ENCODE results near the gene FTSJ3. TPM values are rescaled to one million over a fixed set of nuclear protein-coding genes. Genes with fewer than 3 reads are reported as not detected.
A peak's percentile ranks its signal among the peaks of the same experiment; 100 is the strongest.
"Not testable (repeated sequence)": the region's sequence is repeated elsewhere in the genome, so short reads cannot be mapped to it uniquely, and the experiment has no call there.

FTSJ3 gene
- total and polyA plus RNA-seq, 8 donors: 32.1 to 88.5 (median 60.7) TPM

GRCh38 chr17:63848834-63849689 is 21.6 kb upstream of the FTSJ3 start:
- H3K9me3 ChIP-seq: peaks cover 0 to 6% of the 10 kb centered on the region in 2 donors
- H3K27me3 ChIP-seq: no peaks in the 10 kb centered on the region
- H3K27ac ChIP-seq: peak overlapping the region in 1 of 2 donors; percentile 63
- H3K4me3 ChIP-seq: peak overlapping the region; percentile 18 to 36
- H3K36me3 ChIP-seq: no peaks in the 10 kb centered on the region
- ATAC-seq: peak; percentile 97
- H3K4me1 ChIP-seq: no peaks in the 10 kb centered on the region
- peak; percentile 85 to 96 (median 90) for DNase-seq
- intact Hi-C loops (cut with DNase I): no loop called here
- TF ChIP-seq CTCF (IDR thresholded peaks at IDR 0.05): peak; percentile 43 to 61

DNA sequence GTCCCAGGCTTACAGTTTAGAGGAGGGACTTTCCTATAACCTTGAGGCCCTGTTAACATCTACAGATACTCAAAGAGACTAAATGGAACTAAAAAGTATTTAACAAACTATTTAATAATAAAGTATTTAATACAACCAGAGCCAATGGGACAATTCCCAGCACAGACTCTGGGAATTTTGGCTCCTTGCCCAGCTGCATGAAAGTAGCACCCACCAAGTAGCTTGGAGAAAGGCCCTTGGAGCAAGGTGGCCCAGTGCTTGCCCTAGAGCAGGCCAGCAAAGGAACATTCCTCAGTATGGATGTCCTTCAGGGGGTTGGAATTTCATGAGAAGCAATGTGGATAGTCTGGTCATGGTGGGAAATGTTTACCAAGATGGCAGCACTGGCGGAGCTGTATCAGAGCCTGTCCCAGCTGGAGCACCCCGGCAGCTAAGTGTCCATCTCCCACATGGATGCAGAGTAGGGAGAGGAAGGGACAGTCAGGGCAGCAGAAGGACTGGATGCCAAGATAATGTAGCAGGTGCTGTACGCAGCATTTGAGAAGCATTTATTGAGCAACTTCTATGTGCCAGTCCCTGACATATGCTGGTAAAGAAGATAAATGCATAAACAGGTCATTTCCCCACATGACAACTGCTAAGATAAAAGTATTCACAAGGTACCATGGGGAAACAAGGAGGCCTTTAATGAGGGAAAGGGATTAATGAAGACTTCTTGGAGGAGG is 20.2 kb upstream of the FTSJ3 start:
- Histone ChIP-seq H3K9me3 (peaks cover 0 to 6% of the 10 kb centered on the region in 2 donors), H3K4me3 (no peak overlapping the region), H3K36me3 (no peaks in the 10 kb centered on the region), H3K4me1 (peaks cover 0 to 8% of the 10 kb centered on the region in 2 donors), H3K27ac (no peak overlapping the region), H3K27me3 (no peaks in the 10 kb centered on the region)
- TF ChIP-seq CTCF (IDR thresholded peaks at IDR 0.05): no peak
- intact Hi-C loops (cut with DNase I): no loop called here
- DNase-seq (no peak), ATAC-seq (no peak)

- no peak overlapping the region for H3K4me3 ChIP-seq
These were observed 18.0 kb upstream of the FTSJ3 start for GRCh38 chr17:63845509-63845908.

GRCh38 chr17:63843910-63844677 is 16.6 kb upstream of the FTSJ3 start:
- Histone ChIP-seq H3K4me3 (peak overlapping the region in 1 of 2 donors; percentile 90), H3K36me3 (no peaks in the 10 kb centered on the region), H3K9me3 (peaks cover 0 to 5% of the 10 kb centered on the region in 2 donors), H3K4me1 (peaks cover 17 to 35% of the 10 kb centered on the region in 2 donors), H3K27ac (peak overlapping the region; percentile 93), H3K27me3 (no peaks in the 10 kb centered on the region)
- no peak for DNase-seq
- no peak for ATAC-seq
- no peak for TF ChIP-seq CTCF (IDR thresholded peaks at IDR 0.05)
- intact Hi-C loops (cut with DNase I): no loop called here

More at GRCh38 chr17:63845509-63845908, 18.0 kb upstream of the FTSJ3 start:
- Histone ChIP-seq H3K9me3 (peaks cover 0 to 6% of the 10 kb centered on the region in 2 donors), H3K4me1 (peaks cover 9 to 21% of the 10 kb centered on the region in 2 donors), H3K27ac (no peak overlapping the region), H3K27me3 (no peaks in the 10 kb centered on the region), H3K36me3 (no peaks in the 10 kb centered on the region)
- no peak for TF ChIP-seq CTCF (IDR thresholded peaks at IDR 0.05)
- DNase-seq (no peak), ATAC-seq (no peak)
- intact Hi-C loops (cut with DNase I): no loop called here

DNA sequence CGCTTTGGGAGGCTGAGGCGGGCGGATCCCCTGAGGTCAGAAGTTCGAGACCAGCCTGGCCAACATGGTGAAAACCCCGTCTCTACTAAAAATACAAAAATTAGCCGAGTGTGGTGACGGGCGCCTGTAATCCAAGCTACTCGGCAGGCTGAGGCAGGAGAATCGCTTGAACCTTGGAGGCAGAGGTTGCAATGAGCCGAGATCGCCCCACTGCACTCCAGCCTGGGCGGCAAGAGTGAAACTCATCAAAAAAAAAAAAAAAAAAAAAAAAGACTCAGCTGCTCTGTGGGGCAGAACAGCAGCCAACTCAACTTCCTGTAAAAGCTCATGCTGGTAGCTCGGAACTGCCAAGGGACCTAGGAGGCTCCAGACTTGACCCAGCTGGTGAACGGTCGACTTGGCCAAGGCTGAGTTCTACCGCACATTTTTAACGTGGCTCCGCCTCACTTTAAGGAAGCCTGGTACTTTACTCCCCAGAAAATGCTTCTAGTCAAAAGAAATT is 16.0 kb upstream of the FTSJ3 start:
- H3K27me3 ChIP-seq; intact Hi-C loops (cut with DNase I); H3K36me3 ChIP-seq; H3K9me3 ChIP-seq: not testable (repeated sequence)
- DNase-seq (peak in 3 of 4 donors; percentile 62 to 93 (median 86)), ATAC-seq (peak; percentile 1)
- Histone ChIP-seq H3K4me3 (peak overlapping the region; percentile 45 to 90), H3K27ac (peak overlapping the region; percentile 93), H3K4me1 (peaks cover 20 to 42% of the 10 kb centered on the region in 2 donors)

Measured in left lung (tissue), 10 donors.